ENCODE data around the gene EML5. TPM values are rescaled to one million over a fixed set of nuclear protein-coding genes. Genes with fewer than 3 reads are reported as not detected.

EML5 gene
- total and polyA plus RNA-seq, 2 experiments from 2014 or later, result 1.4 TPM; not detected in 1

- H3K4me3 ChIP-seq, result no peak overlapping the region
- H3K9me2 ChIP-seq (replicated peaks; ENCODE audit: insufficient read depth), result no peaks in the 10 kb centered on the region
- H3K9me3 ChIP-seq (ENCODE audit: low read depth), result peaks cover 6% of the 10 kb centered on the region
- H3K79me2 ChIP-seq, result no peaks in the 10 kb centered on the region
- H3K4me1 ChIP-seq (ENCODE audit: insufficient read depth), result no peaks in the 10 kb centered on the region
- H3K27me3 ChIP-seq, result no peaks in the 10 kb centered on the region
- no peak overlapping the region for H3K4me2 ChIP-seq
- H4K20me1 ChIP-seq (ENCODE audit: insufficient read depth, poor library complexity, severe bottlenecking), result no peaks in the 10 kb centered on the region
- H2AFZ ChIP-seq, result no peak overlapping the region
- TF ChIP-seq EZH2 (IDR thresholded peaks at IDR 0.05; ENCODE audit: borderline replicate concordance) (no peak), EZH2phosphoT487 (IDR thresholded peaks at IDR 0.05; ENCODE audit: low read depth, severe bottlenecking, unreplicated experiment) (no peak), CTCF (IDR thresholded peaks at IDR 0.05; ENCODE audit: poor library complexity) (no peak)
- no peak overlapping the region for H3K27ac ChIP-seq
- no peak for DNase-seq (ENCODE audit: low spot score)
- no peaks in the 10 kb centered on the region for H3K36me3 ChIP-seq (replicated peaks; ENCODE audit: insufficient read depth, low read depth)
Observed at GRCh38 chr14:88729159-88729558, 63.6 kb downstream of the EML5 start.

- 93% methylated on average over 4 of the region's 4 CpGs for WGBS (ENCODE audit: low lambda C conversion rate, missing lambda C conversion rate)
Observed at GRCh38 chr14:88727057-88727456, 65.7 kb downstream of the EML5 start.

GRCh38 chr14:88710709-88711108 is 82.0 kb downstream of the EML5 start:
- Histone ChIP-seq H3K4me3 (no peak overlapping the region), H3K27ac (no peak overlapping the region), H3K9me2 (replicated peaks; ENCODE audit: insufficient read depth) (no peaks in the 10 kb centered on the region), H3K4me1 (ENCODE audit: insufficient read depth) (no peaks in the 10 kb centered on the region), H3K27me3 (no peaks in the 10 kb centered on the region), H3K79me2 (no peaks in the 10 kb centered on the region), H4K20me1 (ENCODE audit: insufficient read depth, poor library complexity, severe bottlenecking) (no peaks in the 10 kb centered on the region), H3K36me3 (replicated peaks; ENCODE audit: insufficient read depth, low read depth) (no peaks in the 10 kb centered on the region), H2AFZ (no peak overlapping the region), H3K4me2 (no peak overlapping the region), H3K9me3 (ENCODE audit: low read depth) (no peaks in the 10 kb centered on the region)
- no peak for TF ChIP-seq EZH2phosphoT487 (IDR thresholded peaks at IDR 0.05; ENCODE audit: low read depth, severe bottlenecking, unreplicated experiment)
- TF ChIP-seq CTCF (IDR thresholded peaks at IDR 0.05; ENCODE audit: poor library complexity), result no peak
- no peak for TF ChIP-seq EZH2 (IDR thresholded peaks at IDR 0.05; ENCODE audit: borderline replicate concordance)
- no peak for DNase-seq (ENCODE audit: low spot score)
- 84% methylated on average over 2 of the region's 2 CpGs for WGBS (ENCODE audit: low lambda C conversion rate, missing lambda C conversion rate)

More at GRCh38 chr14:88727057-88727456, 65.7 kb downstream of the EML5 start:
- Histone ChIP-seq H2AFZ (no peak overlapping the region), H3K36me3 (replicated peaks; ENCODE audit: insufficient read depth, low read depth) (no peaks in the 10 kb centered on the region), H3K4me1 (ENCODE audit: insufficient read depth) (no peaks in the 10 kb centered on the region), H3K9me3 (ENCODE audit: low read depth) (peaks cover 6% of the 10 kb centered on the region), H3K4me3 (no peak overlapping the region), H3K4me2 (no peak overlapping the region), H3K9me2 (replicated peaks; ENCODE audit: insufficient read depth) (no peaks in the 10 kb centered on the region), H3K27ac (no peak overlapping the region), H3K79me2 (no peaks in the 10 kb centered on the region), H4K20me1 (ENCODE audit: insufficient read depth, poor library complexity, severe bottlenecking) (no peaks in the 10 kb centered on the region), H3K27me3 (no peaks in the 10 kb centered on the region)
- TF ChIP-seq CTCF (IDR thresholded peaks at IDR 0.05; ENCODE audit: poor library complexity) (no peak), EZH2 (IDR thresholded peaks at IDR 0.05; ENCODE audit: borderline replicate concordance) (no peak), EZH2phosphoT487 (IDR thresholded peaks at IDR 0.05; ENCODE audit: low read depth, severe bottlenecking, unreplicated experiment) (no peak)
- no peak for DNase-seq (ENCODE audit: low spot score)

- H3K9me2 ChIP-seq (replicated peaks; ENCODE audit: insufficient read depth), result no peaks in the 10 kb centered on the region
- no peak overlapping the region for H3K27ac ChIP-seq
- H3K4me3 ChIP-seq, result no peak overlapping the region
- TF ChIP-seq EZH2phosphoT487 (IDR thresholded peaks at IDR 0.05; ENCODE audit: low read depth, severe bottlenecking, unreplicated experiment), result no peak
- WGBS (ENCODE audit: low lambda C conversion rate, missing lambda C conversion rate), result 100% methylated on average over 1 of the region's 1 CpG
- no peak for DNase-seq (ENCODE audit: low spot score)
- no peaks in the 10 kb centered on the region for H3K4me1 ChIP-seq (ENCODE audit: insufficient read depth)
- no peaks in the 10 kb centered on the region for H4K20me1 ChIP-seq (ENCODE audit: insufficient read depth, poor library complexity, severe bottlenecking)
- no peak overlapping the region for H3K4me2 ChIP-seq
- no peaks in the 10 kb centered on the region for H3K36me3 ChIP-seq (replicated peaks; ENCODE audit: insufficient read depth, low read depth)
- no peak overlapping the region for H2AFZ ChIP-seq
- no peaks in the 10 kb centered on the region for H3K27me3 ChIP-seq
- H3K79me2 ChIP-seq, result no peaks in the 10 kb centered on the region
- no peaks in the 10 kb centered on the region for H3K9me3 ChIP-seq (ENCODE audit: low read depth)
Observed at GRCh38 chr14:88707088-88707487, 85.7 kb downstream of the EML5 start.
